T-cell (primary cell): ENCODE results near the gene TSC22D4. TPM values are rescaled to one million over a fixed set of nuclear protein-coding genes. Genes with fewer than 3 reads are reported as not detected.
A peak's percentile ranks its signal among the peaks of the same experiment; 100 is the strongest.
"Not testable (repeated sequence)": the region's sequence is repeated elsewhere in the genome, so short reads cannot be mapped to it uniquely, and the experiment has no call there.

ENCODE experiments used
- ATAC-seq, 4 experiments: fragments of 200-7000 bp in 3 of 4; fragments of 150-1000 bp in 1 of 4; cut with Tn5 transposase; replicated peaks in 1 of 4; 1 replicate in 3 of 4; 2 replicates in 1 of 4; pipeline ENCODE4 v1.10.0; 2021; ENCODE audit warnings: moderate library complexity in 3 of 4, mild to moderate bottlenecking in 2 of 4, moderate number of reproducible peaks in 1 of 4
- CTCF ChIA-PET, 2 donors: fragments of 300-600 bp; sonication (Branson Sonifier 250); formaldehyde crosslinking; loops; one replicate each; lab custom pipeline; 2022; ENCODE audit warnings: antibody characterized with exemption in 2 of 2; lab: Charles Lee
- POLR2A ChIA-PET, 2 donors: fragments of 300-600 bp; sonication (Branson Sonifier 250); formaldehyde crosslinking; loops; one replicate each; lab custom pipeline; 2022; ENCODE audit warnings: antibody characterized with exemption in 2 of 2; lab: Charles Lee
- DNase-seq, 35 experiments: peaks; one replicate each; pipeline versions ENCODE4 v3.0.0 to v3.0.0-alpha.2; 2013 to 2023
- H3K27ac ChIP-seq: one replicate; pipeline ENCODE4 v1.5.1; 2013; ENCODE audit warnings: low read length
- H3K27me3 ChIP-seq, 2 experiments: replicated peaks in 1 of 2; 1 replicate in 1 of 2; 2 replicates in 1 of 2; pipeline versions ENCODE4 v1.6.1 to v1.7.0; 2013; ENCODE audit warnings: low read length in 1 of 2, mixed read lengths in 1 of 2; ENCODE audit not compliant: control insufficient read depth in 2 of 2, insufficient read depth in 2 of 2; ENCODE audit errors: extremely low read depth in 1 of 2
- H3K36me3 ChIP-seq, 2 donors: 1 replicate in 1 of 2; 2 replicates in 1 of 2; pipeline versions ENCODE4 v1.6.1 to v1.7.0; 2013; ENCODE audit warnings: low read length in 1 of 2; ENCODE audit not compliant: control insufficient read depth in 2 of 2, insufficient read depth in 1 of 2; ENCODE audit errors: extremely low read depth in 1 of 2
- H3K4me1 ChIP-seq, 2 experiments: 1 replicate in 1 of 2; 2 replicates in 1 of 2; pipeline versions ENCODE4 v1.6.1 to v1.7.0; 2013; ENCODE audit warnings: low read length in 2 of 2, mixed read lengths in 1 of 2; ENCODE audit not compliant: insufficient read depth in 2 of 2, control insufficient read depth in 1 of 2; ENCODE audit errors: extremely low read depth in 1 of 2
- H3K4me3 ChIP-seq, 2 donors: 1 replicate in 1 of 2; 2 replicates in 1 of 2; pipeline versions ENCODE4 v1.5.1 to v1.7.0; 2013; ENCODE audit warnings: mild to moderate bottlenecking in 2 of 2, low read length in 1 of 2, moderate library complexity in 1 of 2; ENCODE audit not compliant: control insufficient read depth in 1 of 2; ENCODE audit errors: extremely low read depth in 1 of 2
- H3K9me3 ChIP-seq: 2 replicates; pipeline ENCODE4 v1.7.0; 2013
- H3K27ac Mint-ChIP-seq, 2 donors: one replicate each; pipeline ENCODE4 v1.8.0; 2020 to 2021; ENCODE audit warnings: mild to moderate bottlenecking in 2 of 2, mixed read lengths in 2 of 2
- H3K27me3 Mint-ChIP-seq, 2 donors: one replicate each; pipeline ENCODE4 v1.8.0; 2021 to 2022; ENCODE audit warnings: mixed read lengths in 2 of 2
- H3K36me3 Mint-ChIP-seq: one replicate; pipeline ENCODE4 v1.8.0; 2021; ENCODE audit warnings: mixed read lengths
- H3K4me1 Mint-ChIP-seq, 3 donors: one replicate each; pipeline ENCODE4 v1.8.0; 2020 to 2022; ENCODE audit warnings: mixed read lengths in 3 of 3, mild to moderate bottlenecking in 1 of 3
- H3K4me3 Mint-ChIP-seq, 3 donors: one replicate each; pipeline ENCODE4 v1.8.0; 2020 to 2022; ENCODE audit warnings: mild to moderate bottlenecking in 3 of 3, mixed read lengths in 3 of 3, moderate library complexity in 3 of 3
- H3K9me3 Mint-ChIP-seq, 3 donors: one replicate each; pipeline ENCODE4 v1.8.0; 2020 to 2022; ENCODE audit warnings: mixed read lengths in 3 of 3
- WGBS: methylation state at CpG from one replicate; pipeline ENCODE4 v1.1.5; 2013; ENCODE audit warnings: missing lambda C conversion rate; ENCODE audit not compliant: insufficient coverage; 5-methylcytosine and 5-hydroxymethylcytosine counted together
- total RNA-seq, 35 experiments: library from RNA in 6 of 35; stranded (reverse) in 6 of 35; fragments of 120-200 nt in 1 of 35; gene quantifications; one replicate each; pipeline versions ENCODE4 v1.2.1 to v1.2.4 and lab custom pipeline; 2013 to 2026

The TSC22D4 gene
- 100 to 1,000 TPM in 4 of 5 donors, 10 to 100 TPM in 1; 85.2 to 160 (median 148) TPM for total RNA-seq
- 87.5 TPM for total RNA-seq (2013)
- 17.9 to 136 (median 84.2) reads per million in 29 experiments for total RNA-seq (lab: John Stamatoyannopoulos, UW)

DNA sequence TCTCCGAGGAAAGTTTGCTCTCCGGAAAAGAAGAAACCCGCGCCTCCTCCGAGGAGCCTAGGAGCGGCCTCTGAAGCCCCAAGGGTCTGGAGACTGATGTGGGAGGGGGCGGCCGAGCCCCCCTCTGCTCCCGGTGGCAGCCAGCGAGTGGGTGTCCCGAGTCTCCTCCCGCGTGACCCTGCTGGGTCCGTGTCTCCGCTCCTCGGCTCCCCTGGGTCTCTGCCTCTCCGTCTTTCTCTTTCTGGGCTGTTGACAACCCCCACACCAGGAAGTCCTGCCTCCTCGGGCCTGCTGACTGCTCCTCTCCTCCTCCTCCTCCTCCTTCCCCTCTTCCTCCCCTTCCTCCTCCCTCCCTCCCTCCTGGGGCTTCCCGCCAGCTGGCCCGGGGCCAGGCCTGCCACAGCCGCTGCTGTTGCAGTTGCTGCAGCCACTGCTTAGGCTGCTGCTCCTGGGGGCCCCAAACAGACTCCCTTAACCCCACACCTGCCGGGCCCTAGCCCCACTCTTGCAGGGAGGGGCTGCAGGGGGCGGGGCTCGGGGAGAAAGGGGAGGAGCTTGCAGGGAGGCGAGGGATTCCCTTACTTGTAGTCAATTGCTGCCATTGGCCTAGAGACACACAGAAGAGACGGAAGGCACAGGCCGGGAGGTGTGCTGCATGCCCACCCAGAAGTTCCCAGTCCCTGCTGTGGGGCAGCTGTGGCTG, at the start of gene TSC22D4:
Gene TSC22D4 (minus strand): TSS at position 257 of the 703 bp plus-strand sequence. CDS start 1,176 bp downstream, outside the sequence.
- H3K4me1 Mint-ChIP-seq = peaks cover 45 to 49% (median 46%) of the 10 kb centered on the region in 3 donors
- H3K27ac ChIP-seq = peak within 1 kb of the TSS; percentile 66
- H3K36me3 ChIP-seq = peaks cover 0 to 29% of the 10 kb centered on the region in 2 donors
- peaks cover 24 to 61% of the 10 kb centered on the region in 2 experiments for H3K4me1 ChIP-seq
- DNase-seq (peak; percentile 85 to 95 (median 92)), ATAC-seq (peak; percentile 72 to 78 (median 76))
- peak within 1 kb of the TSS; percentile 91 for H3K27ac Mint-ChIP-seq
- H3K9me3 ChIP-seq = no peaks in the 10 kb centered on the region
- ChIA-PET POLR2A (interaction anchor here (0.6 to 1.0 kb wide), 3 partner anchors 49 to 151 kb away, joined by 3 to 5 read pairs (median 4); no protein-coding TSS in a partner anchor), CTCF (interaction anchor here (1.1 to 1.2 kb wide), 2 partner anchors 81 to 227 kb away, joined by 3 to 14 read pairs; partner anchors contain the start of gene POP7 (in 1 of the 2))
- H3K9me3 Mint-ChIP-seq = no peaks in the 10 kb centered on the region
- H3K27me3 ChIP-seq = peaks cover 0 to 3% of the 10 kb centered on the region in 2 experiments
- WGBS = 0% methylated on average over 18 of the region's 27 CpGs
- no peaks in the 10 kb centered on the region for H3K27me3 Mint-ChIP-seq
- H3K4me3 Mint-ChIP-seq = peak within 1 kb of the TSS; percentile 91 to 97 (median 92)
- peak within 1 kb of the TSS; percentile 98 to 100 for H3K4me3 ChIP-seq
- peaks cover 7% of the 10 kb centered on the region for H3K36me3 Mint-ChIP-seq

- H3K36me3 ChIP-seq, H3K4me3 ChIP-seq, H3K4me1 Mint-ChIP-seq, DNase-seq, H3K27ac Mint-ChIP-seq, ATAC-seq, H3K27me3 Mint-ChIP-seq, H3K4me3 Mint-ChIP-seq, POLR2A ChIA-PET, H3K27ac ChIP-seq, H3K9me3 ChIP-seq, H3K36me3 Mint-ChIP-seq, H3K4me1 ChIP-seq, H3K9me3 Mint-ChIP-seq: not testable (repeated sequence)
- CTCF ChIA-PET = interaction anchor here in 1 of 2 donors (0.6 kb wide), 2 partner anchors 9 to 45 kb away, joined by 3 read pairs; no protein-coding TSS in a partner anchor
- H3K27me3 ChIP-seq = peaks cover 0 to 15% of the 10 kb centered on the region in 2 experiments
- WGBS = 79% methylated on average over 2 of the region's 12 CpGs
Measured at GRCh38 chr7:100528108-100528866, 49.3 kb upstream of the TSC22D4 start.

- CTCF ChIA-PET, H3K27me3 Mint-ChIP-seq, H3K4me1 ChIP-seq, H3K27me3 ChIP-seq, DNase-seq, H3K27ac Mint-ChIP-seq, H3K4me3 ChIP-seq, POLR2A ChIA-PET, H3K27ac ChIP-seq, H3K4me1 Mint-ChIP-seq, H3K36me3 ChIP-seq, H3K36me3 Mint-ChIP-seq, H3K9me3 Mint-ChIP-seq, H3K4me3 Mint-ChIP-seq, H3K9me3 ChIP-seq, ATAC-seq: not testable (repeated sequence)
- no CpG with 5 or more reads among the region's 34 CpGs for WGBS
Measured at GRCh38 chr7:100523192-100523591, 44.2 kb upstream of the TSC22D4 start.

- H3K27ac ChIP-seq, ATAC-seq, POLR2A ChIA-PET, H3K27me3 ChIP-seq, H3K4me1 ChIP-seq, H3K4me3 Mint-ChIP-seq, H3K9me3 Mint-ChIP-seq, H3K9me3 ChIP-seq, CTCF ChIA-PET, H3K27ac Mint-ChIP-seq, H3K36me3 ChIP-seq, H3K4me3 ChIP-seq, H3K36me3 Mint-ChIP-seq, H3K27me3 Mint-ChIP-seq: not testable (repeated sequence)
- WGBS = no CpG with 5 or more reads among the region's 3 CpGs
- DNase-seq = peak in 1 of 35 experiments; percentile 17
- H3K4me1 Mint-ChIP-seq = peaks cover 4 to 11% (median 6%) of the 10 kb centered on the region in 3 donors
Measured at GRCh38 chr7:100521909-100522593, 43.0 kb upstream of the TSC22D4 start.

GRCh38 chr7:100521076-100521475, 42.1 kb upstream of the TSC22D4 start:
- Mint-ChIP-seq H3K27me3 (no peaks in the 10 kb centered on the region), H3K27ac (no peak overlapping the region), H3K36me3 (no peaks in the 10 kb centered on the region), H3K4me1 (peaks cover 14 to 19% (median 16%) of the 10 kb centered on the region in 3 donors), H3K9me3 (no peaks in the 10 kb centered on the region), H3K4me3 (no peak overlapping the region)
- ChIA-PET CTCF (no interaction called here), POLR2A (no interaction called here)
- no peaks in the 10 kb centered on the region for H3K27me3 ChIP-seq
- no peak for DNase-seq
- peaks cover 5 to 18% of the 10 kb centered on the region in 2 experiments for H3K4me1 ChIP-seq
- no peak overlapping the region for H3K4me3 ChIP-seq
- no peak overlapping the region for H3K27ac ChIP-seq
- WGBS = no CpG with 5 or more reads among the region's 2 CpGs
- ATAC-seq = no peak
- no peaks in the 10 kb centered on the region for H3K9me3 ChIP-seq
- H3K36me3 ChIP-seq = no peaks in the 10 kb centered on the region

- peaks cover 6 to 28% of the 10 kb centered on the region in 2 experiments for H3K4me1 ChIP-seq
- Mint-ChIP-seq H3K27ac (no peak overlapping the region), H3K4me1 (peaks cover 23 to 29% (median 25%) of the 10 kb centered on the region in 3 donors), H3K36me3 (no peaks in the 10 kb centered on the region), H3K27me3 (no peaks in the 10 kb centered on the region), H3K4me3 (no peak overlapping the region), H3K9me3 (no peaks in the 10 kb centered on the region)
- ATAC-seq (no peak), DNase-seq (no peak)
- no peak overlapping the region for H3K4me3 ChIP-seq
- no peaks in the 10 kb centered on the region for H3K36me3 ChIP-seq
- H3K27me3 ChIP-seq = no peaks in the 10 kb centered on the region
- POLR2A ChIA-PET = interaction anchor here (0.6 to 0.7 kb wide), 3 partner anchors 15 to 44 kb away, joined by 3 to 5 read pairs (median 3); no protein-coding TSS in a partner anchor
- H3K9me3 ChIP-seq = no peaks in the 10 kb centered on the region
- H3K27ac ChIP-seq = no peak overlapping the region
- no CpG with 5 or more reads among the region's 1 CpG for WGBS
- CTCF ChIA-PET = interaction anchor here in 1 of 2 donors (0.5 kb wide), 1 partner anchor 8 kb away, joined by 3 read pairs; no protein-coding TSS in a partner anchor
Measured at GRCh38 chr7:100520138-100520537, 41.1 kb upstream of the TSC22D4 start.
